MM.1S (cell line): ENCODE data around the gene MRPL27.

Experiments used
- EZH2 ChIP-seq: fragments of 300-600 bp; sonication (generic); optimal IDR thresholded peaks from 2 replicates; pipeline ENCODE3; 2017; ENCODE audit warnings: low read depth, mild to moderate bottlenecking, antibody characterized with exemption, low read length, mixed read lengths
- TF ChIP-seq, protein P1 (sequence below): fragments of 300-600 bp; sonication (generic); IDR thresholded peaks from 2 replicates; pipeline ENCODE4 v1.5.1; 2016; ENCODE audit warnings: antibody characterized with exemption, low read length, mixed read lengths

DNA sequence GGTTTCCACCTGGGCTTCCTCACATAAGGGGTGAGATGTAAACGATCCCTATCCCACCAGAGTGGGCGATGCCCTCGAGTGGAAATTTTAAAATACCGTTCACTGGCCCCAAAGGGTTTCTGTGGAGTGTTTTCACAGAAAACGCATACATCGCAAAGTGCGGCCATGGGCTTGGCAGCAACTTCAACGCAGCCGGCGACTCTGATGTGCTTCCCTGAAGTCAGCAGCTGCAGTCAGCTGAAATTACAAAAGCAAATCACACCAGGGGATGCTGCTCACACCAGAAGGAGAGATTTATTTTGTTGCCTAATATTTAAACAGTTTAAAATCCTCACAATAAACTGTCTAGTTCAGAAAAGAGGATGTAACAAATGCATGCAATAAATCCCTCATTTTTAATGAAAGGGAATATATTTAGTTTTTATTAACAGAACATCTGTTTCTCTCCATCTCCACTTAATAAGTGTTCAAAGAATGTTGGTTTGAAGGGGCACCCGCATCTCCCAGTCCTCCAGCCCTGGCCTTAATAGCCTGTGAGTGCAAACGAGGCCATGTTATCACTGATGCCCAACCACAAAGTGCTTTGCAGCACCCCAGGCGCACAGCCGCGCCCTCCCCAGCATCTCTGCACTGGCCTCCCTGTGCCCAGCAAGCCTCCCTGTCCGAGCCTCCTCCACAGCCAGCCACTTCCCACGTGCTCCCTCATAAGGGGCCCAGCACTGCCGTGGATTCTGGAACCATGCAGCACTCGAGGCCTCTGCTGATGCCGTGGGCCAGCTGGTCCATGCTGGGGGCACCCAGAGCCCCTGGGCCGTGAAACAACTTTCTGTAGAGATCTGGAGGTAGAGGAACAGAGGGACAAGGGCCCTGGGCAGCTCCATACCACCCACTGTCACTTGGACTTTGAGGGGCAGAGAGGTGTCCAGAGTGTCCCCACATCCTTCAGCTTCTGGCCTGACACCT, 44.3 kb downstream of the MRPL27 start:
- TF ChIP-seq, protein P1, sequence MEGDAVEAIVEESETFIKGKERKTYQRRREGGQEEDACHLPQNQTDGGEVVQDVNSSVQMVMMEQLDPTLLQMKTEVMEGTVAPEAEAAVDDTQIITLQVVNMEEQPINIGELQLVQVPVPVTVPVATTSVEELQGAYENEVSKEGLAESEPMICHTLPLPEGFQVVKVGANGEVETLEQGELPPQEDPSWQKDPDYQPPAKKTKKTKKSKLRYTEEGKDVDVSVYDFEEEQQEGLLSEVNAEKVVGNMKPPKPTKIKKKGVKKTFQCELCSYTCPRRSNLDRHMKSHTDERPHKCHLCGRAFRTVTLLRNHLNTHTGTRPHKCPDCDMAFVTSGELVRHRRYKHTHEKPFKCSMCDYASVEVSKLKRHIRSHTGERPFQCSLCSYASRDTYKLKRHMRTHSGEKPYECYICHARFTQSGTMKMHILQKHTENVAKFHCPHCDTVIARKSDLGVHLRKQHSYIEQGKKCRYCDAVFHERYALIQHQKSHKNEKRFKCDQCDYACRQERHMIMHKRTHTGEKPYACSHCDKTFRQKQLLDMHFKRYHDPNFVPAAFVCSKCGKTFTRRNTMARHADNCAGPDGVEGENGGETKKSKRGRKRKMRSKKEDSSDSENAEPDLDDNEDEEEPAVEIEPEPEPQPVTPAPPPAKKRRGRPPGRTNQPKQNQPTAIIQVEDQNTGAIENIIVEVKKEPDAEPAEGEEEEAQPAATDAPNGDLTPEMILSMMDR = no peak
- no peak for TF ChIP-seq EZH2
